AG09309 (cell line): ENCODE results near the gene TAGLN.
"Not testable (repeated sequence)": the region's sequence is repeated elsewhere in the genome, so short reads cannot be mapped to it uniquely, and the experiment has no call there.

Source experiments
- DNase-seq: peaks from one replicate; pipeline ENCODE4 v3.0.0-alpha.2; 2010; ENCODE audit warnings: low read depth
- H3K4me3 ChIP-seq: 2 replicates; pipeline ENCODE4 v1.5.1; 2011; ENCODE audit warnings: mild to moderate bottlenecking, low read depth, low read length, moderate library complexity; ENCODE audit not compliant: control insufficient read depth
- TF ChIP-seq, protein P1 (sequence below): IDR thresholded peaks from 2 replicates; pipeline ENCODE4 v1.5.1; 2011; ENCODE audit warnings: mild to moderate bottlenecking, low read depth, low read length, inconsistent platforms; ENCODE audit not compliant: insufficient read depth, control insufficient read depth; ENCODE audit errors: missing control alignments

TAGLN gene

DNA sequence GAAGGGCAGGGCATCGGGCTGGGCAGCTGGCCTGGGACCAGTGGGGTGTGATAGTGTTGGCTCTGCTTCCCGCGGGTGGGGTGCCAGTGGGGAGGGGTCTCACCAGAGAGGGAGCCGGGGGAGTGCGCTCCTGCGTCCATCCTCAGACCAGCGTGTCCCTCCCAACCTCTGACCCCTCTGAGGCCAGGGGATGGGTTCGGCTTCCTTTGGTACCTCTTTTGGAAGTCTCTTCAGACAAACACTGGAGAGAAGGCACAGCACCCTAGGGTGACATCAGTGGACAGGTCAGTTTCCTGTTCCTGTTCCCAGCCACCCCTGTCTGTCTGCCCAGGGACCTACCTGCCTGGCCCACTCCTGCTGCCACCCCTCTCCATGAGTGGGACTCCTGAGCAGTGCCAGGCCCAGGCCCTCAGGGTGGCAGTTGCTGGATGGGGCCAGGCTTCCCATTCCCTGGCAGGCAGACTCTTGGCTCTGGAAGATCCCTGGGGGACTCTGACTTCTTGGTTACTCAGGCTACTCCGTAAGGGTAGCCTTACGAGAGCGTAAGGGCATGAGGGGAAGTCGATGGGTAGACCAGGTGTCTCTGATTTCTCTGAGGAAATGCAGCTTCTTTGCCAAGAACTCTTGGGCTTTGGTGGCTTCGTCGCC, 2.6 kb downstream of the TAGLN start:
- peak overlapping the region; percentile 63 for H3K4me3 ChIP-seq
- DNase-seq, result no peak
- TF ChIP-seq, protein P1, sequence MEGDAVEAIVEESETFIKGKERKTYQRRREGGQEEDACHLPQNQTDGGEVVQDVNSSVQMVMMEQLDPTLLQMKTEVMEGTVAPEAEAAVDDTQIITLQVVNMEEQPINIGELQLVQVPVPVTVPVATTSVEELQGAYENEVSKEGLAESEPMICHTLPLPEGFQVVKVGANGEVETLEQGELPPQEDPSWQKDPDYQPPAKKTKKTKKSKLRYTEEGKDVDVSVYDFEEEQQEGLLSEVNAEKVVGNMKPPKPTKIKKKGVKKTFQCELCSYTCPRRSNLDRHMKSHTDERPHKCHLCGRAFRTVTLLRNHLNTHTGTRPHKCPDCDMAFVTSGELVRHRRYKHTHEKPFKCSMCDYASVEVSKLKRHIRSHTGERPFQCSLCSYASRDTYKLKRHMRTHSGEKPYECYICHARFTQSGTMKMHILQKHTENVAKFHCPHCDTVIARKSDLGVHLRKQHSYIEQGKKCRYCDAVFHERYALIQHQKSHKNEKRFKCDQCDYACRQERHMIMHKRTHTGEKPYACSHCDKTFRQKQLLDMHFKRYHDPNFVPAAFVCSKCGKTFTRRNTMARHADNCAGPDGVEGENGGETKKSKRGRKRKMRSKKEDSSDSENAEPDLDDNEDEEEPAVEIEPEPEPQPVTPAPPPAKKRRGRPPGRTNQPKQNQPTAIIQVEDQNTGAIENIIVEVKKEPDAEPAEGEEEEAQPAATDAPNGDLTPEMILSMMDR, result no peak

DNA sequence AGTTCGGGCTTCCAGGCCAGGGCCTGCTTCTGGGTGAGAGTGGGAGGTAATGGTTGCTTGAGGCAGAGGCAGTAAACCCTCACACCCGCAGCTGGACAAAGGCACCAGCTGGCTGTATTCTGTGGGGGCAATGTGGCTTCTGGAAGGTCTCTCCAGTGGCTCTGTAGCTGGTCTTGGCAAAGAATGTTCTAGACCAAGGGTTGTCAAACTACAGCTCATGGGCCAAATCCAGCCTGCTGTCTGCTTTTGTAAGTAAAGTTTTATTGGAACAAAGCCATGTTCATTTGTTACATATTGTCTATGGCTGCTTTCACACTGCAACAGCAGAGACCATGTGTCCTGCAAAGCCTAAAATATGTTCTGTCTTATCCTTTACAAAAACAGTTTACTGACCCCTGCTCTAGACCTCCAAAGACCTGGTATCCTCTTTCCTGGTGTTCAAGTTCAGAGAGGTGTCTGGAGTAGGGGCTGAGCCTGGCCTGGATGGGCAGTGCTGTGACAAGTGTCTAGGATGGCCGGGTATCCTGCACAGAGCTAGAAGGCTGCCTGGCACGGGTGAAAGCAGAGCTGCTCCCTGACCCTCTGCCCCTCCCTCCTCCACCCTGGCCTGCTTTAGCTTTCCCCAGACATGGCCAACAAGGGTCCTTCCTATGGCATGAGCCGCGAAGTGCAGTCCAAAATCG, 3.4 kb downstream of the TAGLN start:
- peak overlapping the region; percentile 63 for H3K4me3 ChIP-seq
- TF ChIP-seq, protein P1, result no peak
- DNase-seq, result no peak

DNA sequence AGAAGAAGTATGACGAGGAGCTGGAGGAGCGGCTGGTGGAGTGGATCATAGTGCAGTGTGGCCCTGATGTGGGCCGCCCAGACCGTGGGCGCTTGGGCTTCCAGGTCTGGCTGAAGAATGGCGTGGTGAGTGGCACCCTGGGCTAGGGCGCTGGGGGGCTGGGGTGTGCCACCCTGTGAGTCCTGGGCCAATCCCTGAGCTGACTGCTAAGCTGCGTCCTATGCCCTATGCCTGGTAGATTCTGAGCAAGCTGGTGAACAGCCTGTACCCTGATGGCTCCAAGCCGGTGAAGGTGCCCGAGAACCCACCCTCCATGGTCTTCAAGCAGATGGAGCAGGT, 3.9 kb downstream of the TAGLN start:
- DNase-seq, result no peak
- TF ChIP-seq, protein P1, result no peak
- H3K4me3 ChIP-seq, result no peak overlapping the region

DNA sequence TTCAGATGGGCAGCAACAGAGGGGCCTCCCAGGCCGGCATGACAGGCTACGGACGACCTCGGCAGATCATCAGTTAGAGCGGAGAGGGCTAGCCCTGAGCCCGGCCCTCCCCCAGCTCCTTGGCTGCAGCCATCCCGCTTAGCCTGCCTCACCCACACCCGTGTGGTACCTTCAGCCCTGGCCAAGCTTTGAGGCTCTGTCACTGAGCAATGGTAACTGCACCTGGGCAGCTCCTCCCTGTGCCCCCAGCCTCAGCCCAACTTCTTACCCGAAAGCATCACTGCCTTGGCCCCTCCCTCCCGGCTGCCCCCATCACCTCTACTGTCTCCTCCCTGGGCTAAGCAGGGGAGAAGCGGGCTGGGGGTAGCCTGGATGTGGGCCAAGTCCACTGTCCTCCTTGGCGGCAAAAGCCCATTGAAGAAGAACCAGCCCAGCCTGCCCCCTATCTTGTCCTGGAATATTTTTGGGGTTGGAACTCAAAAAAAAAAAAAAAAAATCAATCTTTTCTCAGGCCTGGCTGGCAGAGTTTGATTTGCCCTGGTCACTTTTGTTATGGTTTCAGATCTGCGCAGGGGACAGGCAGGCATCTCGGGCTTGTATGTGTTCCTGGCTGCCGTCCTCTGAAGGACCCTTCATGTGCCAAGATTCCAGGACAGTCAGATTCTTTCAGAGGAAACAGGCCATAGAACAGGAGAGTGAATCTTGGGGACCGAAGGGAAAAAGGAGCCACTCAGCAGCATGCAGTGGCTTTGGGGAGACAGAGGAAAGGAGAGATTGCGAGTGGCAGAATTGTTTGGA, 5.3 kb downstream of the TAGLN start:
- H3K4me3 ChIP-seq, result no peak overlapping the region
- DNase-seq, result no peak
- TF ChIP-seq, protein P1, result no peak

DNA sequence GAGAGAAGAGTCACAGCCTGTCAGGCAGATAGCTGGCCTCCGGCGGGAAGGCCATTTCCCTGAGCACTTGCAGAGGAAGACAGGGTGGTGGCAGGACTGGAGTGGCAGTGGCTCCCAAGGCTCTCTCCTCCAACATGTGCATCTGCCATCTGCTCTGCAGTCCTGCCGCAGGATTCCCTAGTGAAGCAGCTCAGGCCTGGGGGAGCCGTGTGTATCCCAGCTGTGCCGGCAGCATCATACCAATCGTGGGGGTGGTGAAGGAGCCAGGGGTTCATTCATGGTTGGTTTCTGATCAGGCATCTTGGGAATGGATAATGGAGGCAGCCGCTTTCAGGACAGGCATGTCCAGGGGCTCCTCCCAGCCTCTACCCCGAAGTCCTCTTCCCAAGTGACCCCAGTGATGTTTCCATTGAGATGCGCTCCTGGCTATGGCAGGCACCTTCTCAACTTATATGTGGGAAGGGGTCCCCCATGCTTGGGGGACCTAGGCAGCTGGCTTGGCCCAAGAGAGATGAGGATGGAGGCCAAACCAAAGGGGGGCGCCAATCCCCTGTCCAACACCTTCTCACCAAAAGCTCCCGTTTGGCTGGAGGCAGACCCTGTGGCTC, 6.1 kb downstream of the TAGLN start:
- no peak for DNase-seq
- H3K4me3 ChIP-seq, result no peak overlapping the region
- TF ChIP-seq, protein P1, result no peak

DNA sequence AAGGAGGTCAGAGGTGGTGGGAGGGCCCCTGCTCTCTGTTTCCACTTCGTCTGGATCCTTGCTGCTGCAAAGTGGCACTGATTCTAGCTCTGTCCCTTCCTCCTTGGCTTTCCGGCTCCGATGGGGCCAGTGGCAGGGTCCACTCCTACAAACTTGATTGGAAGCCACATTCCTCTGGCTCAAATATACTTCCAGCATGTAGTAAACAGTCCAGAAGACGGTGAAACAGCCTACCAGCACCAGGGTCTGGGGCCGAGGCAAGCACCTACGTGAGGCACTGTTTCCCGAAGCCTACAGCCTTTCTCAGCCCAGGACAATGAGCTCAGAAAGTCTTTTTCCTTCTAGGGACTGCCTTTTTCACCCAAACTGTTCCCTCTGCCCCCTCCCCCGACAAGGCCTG, 6.9 kb downstream of the TAGLN start:
- DNase-seq, H3K4me3 ChIP-seq: not testable (repeated sequence)

DNA sequence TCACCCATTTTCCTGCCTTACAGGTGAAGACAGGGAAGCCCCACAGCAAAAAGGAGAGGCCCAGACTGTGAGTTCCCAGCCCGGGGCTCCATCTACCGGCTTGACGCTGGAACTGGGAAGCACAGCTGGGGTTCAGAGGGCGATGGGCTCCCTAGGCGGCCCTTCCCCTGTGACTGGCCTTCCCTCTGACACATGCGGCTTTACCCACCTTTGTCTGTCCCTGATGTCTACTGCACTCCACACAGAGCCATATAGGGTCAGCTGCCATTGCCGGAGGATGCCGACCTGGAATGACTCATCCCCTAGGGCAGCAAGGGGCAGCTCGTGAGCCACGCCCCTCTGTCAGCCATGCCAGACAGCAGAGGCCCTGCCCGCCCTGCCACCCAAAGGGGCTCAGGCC, 7.7 kb downstream of the TAGLN start:
- H3K4me3 ChIP-seq, DNase-seq: not testable (repeated sequence)

DNA sequence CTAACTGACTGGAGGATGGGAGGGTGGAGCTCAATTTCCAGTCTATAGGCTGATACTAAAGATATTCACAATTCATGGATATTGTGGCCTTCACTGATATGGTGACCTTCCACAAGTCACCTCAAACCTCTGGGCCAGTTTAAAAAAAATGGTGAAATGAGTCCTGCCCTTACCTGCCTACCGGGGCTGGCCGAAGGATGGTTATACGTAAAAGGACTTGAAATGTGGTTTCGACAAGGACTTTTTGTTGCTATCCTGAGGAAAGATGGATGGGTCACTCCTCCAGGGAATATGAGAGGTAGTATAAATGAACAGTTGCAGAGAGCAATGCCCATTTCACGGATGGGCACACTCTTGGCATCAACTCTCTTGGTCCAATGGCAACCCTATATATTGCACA, 8.3 kb downstream of the TAGLN start:
- DNase-seq, H3K4me3 ChIP-seq: not testable (repeated sequence)
